Measurements from ENCODE around the gene SNCB.

SNCB gene

GRCh38 chr5:176660860-176661641, 30.7 kb upstream of the SNCB start:
- peak; percentile 69 for DNase-seq

GRCh38 chr5:176660530-176660859, 30.2 kb upstream of the SNCB start:
- no peak for DNase-seq

- DNase-seq: no peak
Measured at GRCh38 chr5:176659860-176660461, 29.6 kb upstream of the SNCB start.

- no peak for DNase-seq
Measured at GRCh38 chr5:176659512-176659839, 29.1 kb upstream of the SNCB start.

GRCh38 chr5:176658817-176659511, 28.6 kb upstream of the SNCB start:
- DNase-seq: peak; percentile 45

GRCh38 chr5:176658007-176658599, 27.8 kb upstream of the SNCB start:
- peak; percentile 53 for DNase-seq

GRCh38 chr5:176656467-176656990, 26.2 kb upstream of the SNCB start:
- DNase-seq: no peak

- peak; percentile 12 for DNase-seq
Measured at GRCh38 chr5:176654856-176655255, 24.5 kb upstream of the SNCB start.

GRCh38 chr5:176653401-176654385, 23.4 kb upstream of the SNCB start:
- no peak for DNase-seq

GRCh38 chr5:176652136-176652535, 21.8 kb upstream of the SNCB start:
- no peak for DNase-seq

GRCh38 chr5:176651472-176651980, 21.2 kb upstream of the SNCB start:
- DNase-seq: no peak

- no peak for DNase-seq
Measured at GRCh38 chr5:176650354-176650884, 20.1 kb upstream of the SNCB start.

GRCh38 chr5:176648474-176649194, 18.3 kb upstream of the SNCB start:
- DNase-seq: peak; percentile 12

- peak; percentile 12 for DNase-seq
Measured at GRCh38 chr5:176647843-176648473, 17.6 kb upstream of the SNCB start.

- DNase-seq: peak; percentile 94
Measured at GRCh38 chr5:176647030-176647842, 16.9 kb upstream of the SNCB start, which contains the start of gene TSPAN17. Gene TSPAN17 (plus strand): TSS chr5:176647484. CDS start chr5:176647616, 132 bp downstream.

- DNase-seq: no peak
Measured at GRCh38 chr5:176646707-176647029, 16.3 kb upstream of the SNCB start.

- DNase-seq: no peak
Measured at GRCh38 chr5:176646049-176646706, 15.8 kb upstream of the SNCB start.

- no peak for DNase-seq
Measured at GRCh38 chr5:176644878-176645670, 14.7 kb upstream of the SNCB start.
